SK-N-SH (cell line): Measurements from ENCODE around the gene PRF1. TPM values are rescaled to one million over a fixed set of nuclear protein-coding genes. Genes with fewer than 3 reads are reported as not detected.
A peak's percentile ranks its signal among the peaks of the same experiment; 100 is the strongest.

Experiments
- CTCF ChIA-PET: fragments of 300-600, 350-600 bp; formaldehyde crosslinking; extraction: SDS; loops from one replicate; lab custom pipeline; 2021; lab: Yijun Ruan, JAX
- POLR2A ChIA-PET: fragments of 350-600 bp; sonication (Branson Sonifier 250); formaldehyde crosslinking; extraction: SDS; loops from one replicate; lab custom pipeline; 2020; ENCODE audit warnings: antibody characterized with exemption, inconsistent platforms; lab: Yijun Ruan, JAX
- DNase-seq: peaks from one replicate; pipeline ENCODE4 v3.0.0; 2012
- H2AFZ ChIP-seq: fragments of 200-600 bp; sonication (generic); 2 replicates; pipeline ENCODE4 v1.8.1; 2016; ENCODE audit warnings: antibody characterized with exemption, mild to moderate bottlenecking, low read depth
- H3F3A ChIP-seq: fragments of 200-600 bp; sonication (generic); replicated peaks from 2 replicates; pipeline ENCODE3; 2016; ENCODE audit warnings: antibody characterized with exemption, mild to moderate bottlenecking; ENCODE audit not compliant: insufficient read depth
- H3K27ac ChIP-seq, 2 experiments: fragments of 200-500 bp in 1 of 2; fragments of 200-600 bp in 1 of 2; sonication (Bioruptor generic) in 1 of 2; sonication (generic), shearing (Covaris generic) in 1 of 2; 2 replicates each; pipeline versions ENCODE4 v1.5.1 to v1.6.1; 2014 to 2016; ENCODE audit warnings: low read depth in 2 of 2, inconsistent platforms in 1 of 2, low read length in 1 of 2, mild to moderate bottlenecking in 1 of 2, mixed read lengths in 1 of 2
- H3K27me3 ChIP-seq: fragments of 200-600 bp; sonication (generic), shearing (Covaris generic); 2 replicates; pipeline ENCODE4 v1.6.1; 2016; ENCODE audit warnings: mixed run types; ENCODE audit not compliant: insufficient read depth
- H3K36me3 ChIP-seq, 2 experiments: fragments of 200-500 bp in 1 of 2; fragments of 200-600 bp in 1 of 2; sonication (Bioruptor generic) in 1 of 2; sonication (generic) in 1 of 2; replicated peaks in 1 of 2; 2 replicates each; pipeline versions ENCODE3 to v1.5.1; 2014 to 2016; ENCODE audit warnings: low read length in 1 of 2, mild to moderate bottlenecking in 1 of 2; ENCODE audit not compliant: insufficient read depth in 2 of 2, control insufficient read depth in 1 of 2
- H3K4me1 ChIP-seq, 2 experiments: fragments of 200-500 bp in 1 of 2; fragments of 200-600 bp in 1 of 2; sonication (Bioruptor generic) in 1 of 2; sonication (generic), shearing (Covaris generic) in 1 of 2; 2 replicates each; pipeline versions ENCODE4 v1.5.1 to v1.6.1; 2014 to 2016; ENCODE audit warnings: low read depth in 1 of 2, low read length in 1 of 2, mixed run types in 1 of 2; ENCODE audit not compliant: insufficient read depth in 2 of 2, control insufficient read depth in 1 of 2
- H3K4me2 ChIP-seq: fragments of 200-600 bp; sonication (generic), shearing (Covaris generic); 2 replicates; pipeline ENCODE4 v1.6.1; 2017; ENCODE audit warnings: mixed run types
- H3K4me3 ChIP-seq, 2 experiments: fragments of 200-500 bp in 1 of 2; fragments of 200-600 bp in 1 of 2; sonication (Bioruptor generic) in 1 of 2; sonication (generic), shearing (Covaris generic) in 1 of 2; 2 replicates each; pipeline versions ENCODE4 v1.5.1 to v1.8.1; 2014 to 2016; ENCODE audit warnings: low read depth in 2 of 2, inconsistent platforms in 1 of 2, low read length in 1 of 2, mild to moderate bottlenecking in 1 of 2, mixed read lengths in 1 of 2, moderate library complexity in 1 of 2
- H3K79me2 ChIP-seq: fragments of 200-600 bp; sonication (generic); 2 replicates; pipeline ENCODE4 v1.8.1; 2017; ENCODE audit warnings: mild to moderate bottlenecking; ENCODE audit not compliant: insufficient read depth
- H3K9ac ChIP-seq: fragments of 200-600 bp; sonication (generic); 2 replicates; pipeline ENCODE4 v1.6.1; 2017; ENCODE audit warnings: mixed run types
- H3K9me2 ChIP-seq: fragments of 200-600 bp; sonication (generic); 2 replicates; pipeline ENCODE4 v1.6.1; 2017; ENCODE audit warnings: mixed run types
- H3K9me3 ChIP-seq: fragments of 200-600 bp; sonication (generic); 2 replicates; pipeline ENCODE4 v1.6.1; 2017; ENCODE audit warnings: mixed run types, mild to moderate bottlenecking, moderate library complexity
- H4K20me1 ChIP-seq: fragments of 200-600 bp; sonication (generic); 2 replicates; pipeline ENCODE4 v1.6.1; 2017; ENCODE audit warnings: mild to moderate bottlenecking, mixed run types; ENCODE audit not compliant: insufficient read depth
- EZH2phosphoT487 ChIP-seq: fragments of 200-600 bp; sonication (generic); IDR thresholded peaks from 2 replicates; pipeline ENCODE4 v1.6.1; 2017; ENCODE audit warnings: low read depth, mixed run types, mild to moderate bottlenecking, antibody characterized with exemption, moderate library complexity, borderline replicate concordance
- FOSL2 ChIP-seq: IDR thresholded peaks from 2 replicates; pipeline ENCODE4 v1.4.0; 2012; ENCODE audit warnings: low read depth, mild to moderate bottlenecking, moderate library complexity, borderline replicate concordance
- FOXM1 ChIP-seq: IDR thresholded peaks from 2 replicates; pipeline ENCODE4 v1.4.0; 2012; ENCODE audit warnings: low read depth, mild to moderate bottlenecking
- MEF2A ChIP-seq: IDR thresholded peaks from 2 replicates; pipeline ENCODE4 v1.4.0; 2012; ENCODE audit warnings: low read depth, borderline replicate concordance
- NFIC ChIP-seq: IDR thresholded peaks from 2 replicates; pipeline ENCODE4 v1.4.0; 2012; ENCODE audit warnings: borderline replicate concordance
- RAD21 ChIP-seq: IDR thresholded peaks from 2 replicates; pipeline ENCODE4 v1.6.1; 2012; ENCODE audit warnings: mild to moderate bottlenecking, low read length
- WGBS: methylation state at CpG from one replicate; pipeline ENCODE4 v1.1.6; 2017; ENCODE audit warnings: low lambda C conversion rate; 5-methylcytosine and 5-hydroxymethylcytosine counted together
- polyA plus RNA-seq, 3 experiments: library from polyadenylated mRNA; depleted of rRNA; stranded (reverse); fragments of >200 nt; gene quantifications; 2 replicates each; pipeline ENCODE4 v1.2.3, GENCODE V29; 2012
- TF ChIP-seq, protein P1 (sequence below): fragments of 150-350 bp; IDR thresholded peaks from 2 replicates; pipeline ENCODE4 v1.6.1; 2017; ENCODE audit warnings: antibody characterized with exemption, low read length, low read depth, borderline replicate concordance
- TF ChIP-seq, protein P2 (sequence below): IDR thresholded peaks from 2 replicates; pipeline ENCODE4 v1.6.1; 2012; ENCODE audit warnings: mild to moderate bottlenecking, low read depth, low read length, moderate library complexity
- TF ChIP-seq, protein P3 (sequence below): IDR thresholded peaks from 2 replicates; pipeline ENCODE4 v1.4.0; 2012; ENCODE audit warnings: low read depth

PRF1 gene
- polyA plus RNA-seq, 1 of the 3 experiments (the other 2 are of a cell fraction), result not detected

DNA sequence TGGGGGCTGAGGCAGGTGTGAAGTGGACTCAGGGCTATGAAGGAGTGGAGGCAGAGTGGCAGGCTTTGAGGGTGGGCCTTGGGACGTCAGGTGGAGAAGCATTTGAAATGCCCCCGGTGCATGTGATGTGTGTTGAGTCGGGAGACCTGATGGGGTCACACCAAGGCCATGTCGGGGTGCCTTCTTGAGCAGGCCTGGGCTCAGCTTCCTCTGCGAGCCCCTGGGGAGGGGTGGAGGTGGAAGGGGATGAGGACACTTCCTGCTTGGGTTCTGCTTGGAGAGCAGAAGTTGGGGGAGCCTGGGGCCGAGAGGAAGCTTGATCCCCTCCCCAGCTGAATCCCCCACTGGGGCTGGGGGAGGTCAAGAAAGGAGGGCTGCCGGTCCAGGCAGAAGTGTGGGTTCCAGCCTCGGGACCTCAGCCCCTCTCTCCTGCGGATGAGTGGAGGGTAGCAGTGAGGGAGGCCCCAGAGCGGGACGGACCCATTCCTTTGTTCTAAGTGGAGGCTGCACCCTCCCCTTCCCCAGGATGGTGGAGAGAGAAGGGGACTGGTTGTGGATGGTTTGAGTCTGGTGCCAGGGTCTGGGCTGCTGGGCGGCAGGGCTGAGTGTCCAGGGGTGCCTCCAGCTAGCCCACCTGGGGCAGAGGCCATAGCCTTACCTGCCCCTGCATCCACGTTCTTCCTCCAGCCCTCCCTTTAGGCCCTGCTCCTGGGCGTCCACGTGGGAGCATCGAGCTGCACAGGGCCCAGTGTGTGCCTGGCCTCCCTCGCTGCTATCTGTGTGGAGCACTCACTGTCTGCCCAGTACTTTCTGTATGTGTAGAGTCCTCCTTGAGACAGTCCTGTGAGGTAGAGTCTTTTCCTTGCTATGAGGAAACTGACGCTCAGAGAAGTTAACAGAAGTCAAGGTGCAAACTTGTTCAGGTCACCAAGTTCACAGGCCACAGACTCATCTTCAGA lies 36.7 kb downstream of the PRF1 start:
- no peak overlapping the region; a peak in 1 of 4 replicates for H3K27ac ChIP-seq
- H3K27me3 ChIP-seq, result no peaks in the 10 kb centered on the region
- DNase-seq, result no peak
- H4K20me1 ChIP-seq, result no peaks in the 10 kb centered on the region
- H2AFZ ChIP-seq, result no peak overlapping the region
- H3K4me1 ChIP-seq, result peaks cover 0 to 37% of the 10 kb centered on the region in 2 experiments; a peak in 1 of 4 replicates
- no peak overlapping the region for H3K4me3 ChIP-seq
- POLR2A ChIA-PET, result no interaction called here
- H3K79me2 ChIP-seq, result no peaks in the 10 kb centered on the region
- no peaks in the 10 kb centered on the region for H3K9me2 ChIP-seq
- H3K4me2 ChIP-seq, result no peak overlapping the region
- H3K9ac ChIP-seq, result no peak overlapping the region
- no peaks in the 10 kb centered on the region for H3F3A ChIP-seq
- 69% methylated on average over 12 of the region's 18 CpGs for WGBS
- TF ChIP-seq MEF2A (no peak), NFIC (no peak)
- TF ChIP-seq, protein P1, sequence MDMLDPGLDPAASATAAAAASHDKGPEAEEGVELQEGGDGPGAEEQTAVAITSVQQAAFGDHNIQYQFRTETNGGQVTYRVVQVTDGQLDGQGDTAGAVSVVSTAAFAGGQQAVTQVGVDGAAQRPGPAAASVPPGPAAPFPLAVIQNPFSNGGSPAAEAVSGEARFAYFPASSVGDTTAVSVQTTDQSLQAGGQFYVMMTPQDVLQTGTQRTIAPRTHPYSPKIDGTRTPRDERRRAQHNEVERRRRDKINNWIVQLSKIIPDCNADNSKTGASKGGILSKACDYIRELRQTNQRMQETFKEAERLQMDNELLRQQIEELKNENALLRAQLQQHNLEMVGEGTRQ, result no peak
- H3K36me3 ChIP-seq, result no peaks in the 10 kb centered on the region
- CTCF ChIA-PET, result interaction anchor here (0.6 to 1.8 kb wide), 7 partner anchors 9 to 193 kb away, joined by 3 to 4 read pairs (median 3); no protein-coding TSS in a partner anchor
- H3K9me3 ChIP-seq, result no peaks in the 10 kb centered on the region

DNA sequence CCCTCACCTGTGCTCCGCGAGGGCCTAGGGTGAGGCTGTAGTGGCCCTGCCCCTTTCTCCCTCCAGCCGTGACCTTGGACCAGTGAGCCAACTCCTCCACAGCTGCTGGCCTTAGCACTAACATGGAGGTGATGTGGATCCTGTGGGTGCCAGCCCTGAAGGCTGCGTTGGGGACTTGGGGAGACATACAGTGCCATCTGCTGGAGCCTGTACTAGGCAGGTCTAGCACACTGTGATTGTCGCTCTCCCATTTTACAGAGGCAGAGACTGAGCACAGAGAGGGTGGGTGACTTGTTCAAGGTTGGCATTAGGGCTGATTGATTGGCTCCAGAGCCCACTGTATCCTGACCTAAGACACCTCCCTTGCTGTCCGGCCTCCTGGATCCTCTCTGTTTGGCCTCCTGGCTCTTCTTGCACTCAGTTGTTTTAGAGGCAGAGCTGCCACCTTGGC lies 37.6 kb downstream of the PRF1 start:
- Histone ChIP-seq H3K4me2 (no peak overlapping the region), H3K27me3 (no peaks in the 10 kb centered on the region), H3K27ac (no peak overlapping the region; a peak in 1 of 4 replicates), H2AFZ (no peak overlapping the region), H3K4me3 (no peak overlapping the region), H3K9me3 (no peaks in the 10 kb centered on the region), H3K9ac (no peak overlapping the region), H4K20me1 (no peaks in the 10 kb centered on the region)
- ChIA-PET CTCF (interaction anchor here (0.6 to 1.5 kb wide), 5 partner anchors 10 to 194 kb away, joined by 3 to 4 read pairs (median 3); no protein-coding TSS in a partner anchor), POLR2A (no interaction called here)
- TF ChIP-seq FOXM1, result no peak
- TF ChIP-seq RAD21, result 0 out of 2 replicates have a peak, but pooled peaks have one; percentile 9
- TF ChIP-seq, protein P2, sequence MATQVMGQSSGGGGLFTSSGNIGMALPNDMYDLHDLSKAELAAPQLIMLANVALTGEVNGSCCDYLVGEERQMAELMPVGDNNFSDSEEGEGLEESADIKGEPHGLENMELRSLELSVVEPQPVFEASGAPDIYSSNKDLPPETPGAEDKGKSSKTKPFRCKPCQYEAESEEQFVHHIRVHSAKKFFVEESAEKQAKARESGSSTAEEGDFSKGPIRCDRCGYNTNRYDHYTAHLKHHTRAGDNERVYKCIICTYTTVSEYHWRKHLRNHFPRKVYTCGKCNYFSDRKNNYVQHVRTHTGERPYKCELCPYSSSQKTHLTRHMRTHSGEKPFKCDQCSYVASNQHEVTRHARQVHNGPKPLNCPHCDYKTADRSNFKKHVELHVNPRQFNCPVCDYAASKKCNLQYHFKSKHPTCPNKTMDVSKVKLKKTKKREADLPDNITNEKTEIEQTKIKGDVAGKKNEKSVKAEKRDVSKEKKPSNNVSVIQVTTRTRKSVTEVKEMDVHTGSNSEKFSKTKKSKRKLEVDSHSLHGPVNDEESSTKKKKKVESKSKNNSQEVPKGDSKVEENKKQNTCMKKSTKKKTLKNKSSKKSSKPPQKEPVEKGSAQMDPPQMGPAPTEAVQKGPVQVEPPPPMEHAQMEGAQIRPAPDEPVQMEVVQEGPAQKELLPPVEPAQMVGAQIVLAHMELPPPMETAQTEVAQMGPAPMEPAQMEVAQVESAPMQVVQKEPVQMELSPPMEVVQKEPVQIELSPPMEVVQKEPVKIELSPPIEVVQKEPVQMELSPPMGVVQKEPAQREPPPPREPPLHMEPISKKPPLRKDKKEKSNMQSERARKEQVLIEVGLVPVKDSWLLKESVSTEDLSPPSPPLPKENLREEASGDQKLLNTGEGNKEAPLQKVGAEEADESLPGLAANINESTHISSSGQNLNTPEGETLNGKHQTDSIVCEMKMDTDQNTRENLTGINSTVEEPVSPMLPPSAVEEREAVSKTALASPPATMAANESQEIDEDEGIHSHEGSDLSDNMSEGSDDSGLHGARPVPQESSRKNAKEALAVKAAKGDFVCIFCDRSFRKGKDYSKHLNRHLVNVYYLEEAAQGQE, result no peak
- no peak for TF ChIP-seq EZH2phosphoT487
- TF ChIP-seq FOSL2, result no peak
- TF ChIP-seq, protein P3, sequence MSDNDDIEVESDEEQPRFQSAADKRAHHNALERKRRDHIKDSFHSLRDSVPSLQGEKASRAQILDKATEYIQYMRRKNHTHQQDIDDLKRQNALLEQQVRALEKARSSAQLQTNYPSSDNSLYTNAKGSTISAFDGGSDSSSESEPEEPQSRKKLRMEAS, result no peak
- TF ChIP-seq, all 33 proteins: peak for 1
- Histone ChIP-seq H3F3A (no peaks in the 10 kb centered on the region), H3K36me3 (no peaks in the 10 kb centered on the region), H3K9me2 (no peaks in the 10 kb centered on the region), H3K79me2 (no peaks in the 10 kb centered on the region), H3K4me1 (peaks cover 0 to 45% of the 10 kb centered on the region in 2 experiments; a peak in 1 of 4 replicates)
- 49% methylated on average over 2 of the region's 6 CpGs for WGBS
- no peak for DNase-seq
